ENCODE data around the gene ST6GAL1.
"Not testable (repeated sequence)": the region's sequence is repeated elsewhere in the genome, so short reads cannot be mapped to it uniquely, and the experiment has no call there.

The ST6GAL1 gene

GRCh38 chr3:186946756-186947375 lies 16.5 kb downstream of the ST6GAL1 start:
- no peak for DNase-seq

DNA sequence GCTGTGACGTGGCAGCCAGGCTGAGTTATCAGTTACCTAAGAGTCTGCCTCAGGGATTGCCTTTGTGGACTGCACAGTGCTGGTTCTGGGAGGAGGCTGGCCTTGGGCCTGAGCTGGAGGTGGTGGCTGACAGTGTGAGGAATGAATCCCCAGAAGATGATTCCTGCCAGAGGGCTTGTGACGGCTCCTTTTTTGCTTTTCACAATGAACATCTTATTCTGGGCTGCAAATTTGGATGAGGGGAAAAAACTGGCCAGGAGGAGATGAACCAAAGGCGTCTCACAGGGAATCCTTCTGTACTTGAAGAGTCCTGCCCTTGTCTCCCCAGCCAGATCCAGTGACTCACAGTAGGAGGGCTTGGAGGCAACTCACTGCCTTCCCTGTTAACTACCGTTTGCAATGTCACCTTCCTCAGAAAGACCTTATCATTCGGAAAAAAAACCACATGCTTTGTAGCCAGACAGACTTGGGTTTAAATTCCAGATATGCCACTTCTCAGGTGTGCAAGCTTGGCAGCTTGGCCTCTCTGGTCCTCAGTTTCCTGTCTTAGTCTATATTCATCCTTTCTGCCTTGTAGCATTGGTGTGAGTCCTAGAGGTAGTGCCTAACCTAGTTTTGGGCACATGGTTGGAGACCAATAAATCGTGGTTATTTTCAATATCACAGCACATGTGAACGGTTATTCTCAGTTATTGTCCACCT lies 19.1 kb downstream of the ST6GAL1 start:
- no peak for DNase-seq

DNA sequence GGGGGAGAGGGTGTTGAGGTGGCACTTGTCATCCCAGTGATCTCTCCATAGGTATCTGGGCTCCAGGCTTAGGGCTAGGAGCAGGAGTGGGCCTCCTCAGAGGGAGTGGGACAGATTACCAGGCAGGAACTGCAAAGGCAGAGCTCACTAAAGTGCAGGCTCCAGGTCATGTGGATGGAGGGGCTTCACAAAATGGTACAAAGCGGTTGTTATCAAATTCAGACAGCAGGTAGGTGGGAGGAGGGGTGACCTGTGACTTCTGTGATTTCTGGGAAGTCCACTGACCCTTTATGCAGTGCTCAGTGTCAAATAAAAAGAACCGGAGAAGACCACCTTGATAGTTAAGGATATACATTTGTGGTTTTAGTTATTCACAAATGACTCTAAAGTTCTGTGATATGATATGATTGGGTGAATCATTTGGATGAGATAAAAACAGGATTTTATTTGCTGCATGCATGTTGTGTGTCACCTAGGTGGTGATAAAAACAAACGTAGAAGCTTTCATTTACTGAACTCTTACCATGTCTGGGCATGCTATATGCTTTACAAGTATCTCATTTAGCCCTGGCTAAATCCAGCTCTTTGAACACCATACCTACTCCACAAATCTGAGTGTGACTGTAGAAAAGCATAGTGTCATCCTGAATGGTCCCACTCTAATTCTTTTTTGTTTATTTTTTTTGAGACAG lies 20.2 kb downstream of the ST6GAL1 start:
- DNase-seq = no peak

DNA sequence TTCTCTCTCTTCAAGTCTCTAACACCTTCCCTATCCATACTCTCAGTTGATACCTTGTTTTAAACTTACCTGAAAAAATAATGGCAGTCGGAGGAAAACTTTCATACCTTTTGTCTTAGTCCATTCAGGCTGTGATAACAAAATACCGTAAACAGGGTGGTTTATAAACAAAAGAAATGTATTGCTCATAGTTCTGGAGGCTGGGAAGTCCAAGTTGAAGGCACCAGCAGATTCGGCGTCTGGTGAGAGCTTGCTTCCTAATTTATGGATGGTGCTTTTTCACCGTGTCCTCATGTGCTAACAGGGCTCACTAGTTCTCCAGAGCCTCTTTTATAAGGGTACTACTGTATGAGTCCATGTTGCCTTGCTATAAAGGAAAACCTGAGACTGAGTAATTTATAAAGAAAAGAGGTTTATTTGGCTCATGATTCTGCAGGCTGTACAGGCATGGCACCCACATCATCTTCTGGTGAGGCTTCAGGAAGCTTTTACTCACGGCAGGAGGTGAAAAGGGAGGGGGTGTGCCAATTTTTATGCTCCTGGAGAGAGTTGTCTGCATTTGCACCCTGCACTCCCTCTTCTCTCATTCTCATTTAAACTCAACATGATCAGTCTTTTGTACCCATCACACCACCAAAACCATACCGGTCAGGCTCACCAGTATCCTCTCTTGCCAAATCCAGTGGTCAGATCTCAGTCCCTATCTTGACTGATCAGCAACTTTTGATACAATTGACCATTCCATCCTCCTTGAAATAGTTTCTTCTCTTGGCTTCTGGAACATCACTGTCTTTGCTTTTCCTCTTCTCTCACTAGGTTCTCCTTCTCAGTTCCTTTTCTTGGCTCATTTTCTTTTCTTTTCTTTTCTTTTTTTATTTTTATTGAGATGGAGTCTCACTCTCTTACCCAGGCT lies 21.6 kb downstream of the ST6GAL1 start:
- DNase-seq = no peak

GRCh38 chr3:186953011-186953487 lies 22.7 kb downstream of the ST6GAL1 start:
- peak; percentile 19 for DNase-seq

DNA sequence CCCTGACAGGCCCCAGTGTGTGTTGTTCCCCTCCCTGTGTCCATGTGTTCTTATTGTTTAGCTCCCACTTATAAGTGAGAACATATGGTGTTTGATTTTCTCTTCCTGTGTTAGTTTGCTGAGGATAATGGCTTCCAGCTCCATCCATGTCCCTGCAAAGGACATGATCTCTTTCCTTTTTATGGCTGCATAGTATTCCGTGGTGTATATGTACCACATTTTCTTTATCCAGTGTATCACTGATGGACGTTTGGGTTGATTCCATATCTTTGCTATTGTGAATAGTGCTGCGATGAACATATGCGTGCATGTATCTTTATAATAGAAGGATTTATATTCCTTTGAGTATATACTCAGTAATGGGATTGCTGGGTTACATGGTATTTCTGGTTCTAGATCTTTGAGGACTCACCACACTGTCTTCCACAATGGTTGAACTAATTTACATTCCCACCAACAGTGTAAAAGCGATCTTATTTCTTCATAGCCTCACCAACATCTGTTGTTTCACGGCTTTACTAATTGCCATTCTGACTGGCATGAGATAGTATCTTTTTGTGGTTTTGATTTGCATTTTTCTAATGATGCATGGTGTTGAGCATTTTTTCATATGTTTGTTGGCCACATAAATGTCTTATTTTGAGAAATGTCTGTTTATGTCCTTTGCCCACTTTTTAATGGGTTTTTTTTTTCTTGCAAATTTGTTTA lies 23.8 kb downstream of the ST6GAL1 start:
- not testable (repeated sequence) for DNase-seq

GRCh38 chr3:186955898-186956696 lies 25.8 kb downstream of the ST6GAL1 start:
- DNase-seq = no peak

- no peak for DNase-seq
Observed at GRCh38 chr3:186959029-186959624, 28.8 kb downstream of the ST6GAL1 start.

DNA sequence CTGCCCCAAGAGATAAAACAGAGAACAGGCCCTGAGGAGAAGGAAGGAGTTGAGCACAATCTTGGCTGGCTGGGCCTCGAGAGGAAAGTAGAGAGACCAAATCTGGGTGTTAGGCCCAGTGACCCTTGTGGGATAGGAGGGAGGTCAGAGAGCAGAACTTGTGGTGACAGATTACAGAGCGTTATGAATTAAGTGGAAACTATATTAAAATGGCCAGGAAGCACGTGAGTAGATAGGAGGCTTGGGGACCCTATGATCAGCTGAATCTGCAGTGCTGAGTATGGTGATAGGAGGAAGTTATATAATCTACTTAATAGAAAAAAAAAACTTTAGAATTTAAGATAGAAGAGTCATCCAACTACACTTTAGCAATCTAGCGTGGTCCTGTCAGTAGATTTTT lies 30.0 kb downstream of the ST6GAL1 start:
- no peak for DNase-seq

- DNase-seq = no peak
Observed at GRCh38 chr3:186962445-186962844, 32.1 kb downstream of the ST6GAL1 start.

DNA sequence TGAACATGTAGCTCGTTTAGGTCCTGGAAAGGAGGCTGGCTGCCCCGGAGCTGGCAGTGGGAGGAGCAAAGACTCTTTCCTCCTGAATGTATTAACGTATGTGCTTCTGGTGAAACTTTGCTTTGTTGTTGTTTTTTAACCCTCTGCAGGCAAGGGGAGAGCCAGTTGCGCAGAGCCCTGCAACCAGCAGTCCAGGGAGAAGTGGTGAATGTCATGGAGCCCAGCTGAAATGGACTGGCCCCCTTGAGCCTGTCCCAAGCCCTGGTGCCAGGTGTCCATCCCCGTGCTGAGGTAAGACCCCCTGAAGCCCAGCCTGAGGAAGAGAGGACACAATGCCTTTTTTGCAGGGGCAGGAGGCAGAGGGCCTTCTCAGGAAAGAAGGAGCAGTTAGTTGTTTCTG lies 33.3 kb downstream of the ST6GAL1 start:
- DNase-seq = no peak

DNA sequence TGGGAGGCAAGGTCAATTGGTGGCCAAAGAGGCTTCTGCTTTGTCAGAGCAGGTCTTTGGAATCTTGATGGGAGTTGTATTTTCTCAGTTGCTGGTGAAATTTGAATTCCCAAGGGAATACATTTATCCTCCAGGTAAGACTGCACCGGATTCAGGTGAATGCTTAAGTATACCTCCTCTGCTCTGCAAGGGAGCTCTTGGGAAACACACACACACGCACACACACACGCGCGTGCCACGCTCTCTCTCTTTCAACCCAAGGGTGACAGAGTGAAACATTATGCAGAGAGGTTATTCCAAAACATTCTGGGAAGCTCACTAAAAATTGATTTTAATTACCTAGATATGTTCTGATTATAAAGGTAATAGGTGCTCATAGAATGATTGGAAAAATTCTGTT lies 33.7 kb downstream of the ST6GAL1 start:
- no peak for DNase-seq

DNA sequence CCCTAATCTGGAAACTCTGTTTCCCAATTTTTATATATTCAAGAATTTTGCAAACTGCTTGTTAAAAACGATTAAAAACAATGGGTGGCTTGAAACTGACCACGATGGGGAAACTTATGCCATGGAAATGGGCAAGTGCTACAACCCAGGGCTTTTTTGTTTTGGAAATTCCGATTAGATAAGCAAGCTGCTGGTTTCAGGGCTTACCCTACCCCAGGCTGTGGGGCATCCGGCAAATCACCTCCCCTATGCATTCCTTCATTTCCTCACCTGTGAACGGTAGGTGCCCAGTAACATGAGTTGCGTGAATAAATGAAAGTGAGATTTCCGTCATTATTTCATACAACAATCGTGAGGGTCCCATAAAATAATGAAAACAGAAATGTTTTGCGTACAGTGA lies 34.3 kb downstream of the ST6GAL1 start:
- no peak for DNase-seq

DNA sequence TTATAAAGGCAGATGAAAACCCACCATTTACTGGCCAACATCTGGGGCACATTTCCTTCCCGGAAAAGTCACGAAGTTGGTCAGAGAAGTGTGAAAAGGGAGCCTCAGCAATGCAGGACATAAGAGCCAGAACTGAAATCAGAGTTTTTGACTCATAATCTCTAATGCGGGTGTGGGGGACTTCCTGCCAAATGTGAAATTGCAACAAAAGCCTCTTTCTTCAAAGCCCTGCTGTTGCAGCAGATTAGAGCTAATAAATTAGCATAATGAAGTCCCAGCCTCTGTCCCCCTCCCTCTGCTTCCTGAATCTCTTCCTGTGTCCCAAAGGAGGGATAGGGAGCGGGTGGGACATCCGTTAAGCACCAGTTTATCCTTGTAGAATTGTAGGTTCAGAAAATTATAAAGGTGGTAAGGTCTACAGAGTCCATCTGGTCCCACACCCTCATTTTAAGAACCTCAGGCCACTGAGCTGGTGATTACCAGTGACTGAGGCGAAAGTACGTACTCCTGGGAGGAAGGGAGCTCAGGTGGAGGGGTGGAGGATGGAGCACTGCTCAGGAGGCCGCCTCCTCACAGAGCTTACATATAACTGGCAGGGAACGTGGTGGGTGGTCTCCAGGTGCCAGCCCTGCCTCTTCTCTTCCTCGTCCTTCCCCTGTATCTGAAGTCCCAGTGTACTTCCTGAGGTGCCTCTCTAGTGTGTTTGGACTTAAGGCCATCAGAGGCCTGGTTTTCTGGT lies 35.0 kb downstream of the ST6GAL1 start:
- DNase-seq = no peak

DNA sequence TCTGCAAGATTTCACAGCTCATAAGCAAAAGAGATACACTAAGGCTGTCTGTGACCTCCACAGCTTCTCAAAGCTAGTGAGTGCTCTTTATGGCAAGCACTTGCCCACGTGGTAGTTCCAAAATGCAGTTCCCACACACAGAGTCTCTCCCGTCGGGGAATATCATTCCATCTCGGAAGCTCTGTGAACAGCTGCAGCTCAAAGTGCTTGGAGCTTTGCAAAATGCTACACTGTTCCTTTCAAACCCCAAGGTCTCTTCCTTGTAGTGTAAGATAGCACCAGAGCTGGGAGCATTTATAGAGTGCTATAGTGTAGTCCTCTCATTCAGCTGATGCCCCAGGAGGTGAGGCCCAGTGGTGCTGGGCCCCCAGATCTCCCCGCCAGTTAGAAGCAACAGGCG lies 36.1 kb downstream of the ST6GAL1 start:
- no peak for DNase-seq

- DNase-seq = not testable (repeated sequence)
Observed at GRCh38 chr3:186967236-186967635, 36.9 kb downstream of the ST6GAL1 start.

GRCh38 chr3:186967686-186968085 lies 37.4 kb downstream of the ST6GAL1 start:
- no peak for DNase-seq

- DNase-seq = no peak
Observed at GRCh38 chr3:186969607-186970006, 39.3 kb downstream of the ST6GAL1 start.

- not testable (repeated sequence) for DNase-seq
Observed at GRCh38 chr3:186971106-186971505, 40.8 kb downstream of the ST6GAL1 start.

- DNase-seq = no peak
Observed at GRCh38 chr3:186971578-186971977, 41.3 kb downstream of the ST6GAL1 start.
